Uterus (tissue), 2 donors: ENCODE results near the gene NDUFS2.

ENCODE experiments used
- CTCF ChIP-seq, 4 experiments: fragments of 200-600 bp in 2 of 4; fragments of 450-650 bp in 2 of 4; sonication (generic) in 2 of 4; IDR thresholded peaks; one replicate each; pipeline ENCODE4 v1.5.1; 2016 to 2019; ENCODE audit warnings: antibody characterized with exemption in 4 of 4, mild to moderate bottlenecking in 2 of 4, moderate library complexity in 1 of 4
- POLR2A ChIP-seq, 2 donors: fragments of 450-650 bp; IDR thresholded peaks; one replicate each; pipeline ENCODE4 v1.6.1; 2016; ENCODE audit warnings: antibody characterized with exemption in 2 of 2, mild to moderate bottlenecking in 1 of 2, moderate library complexity in 1 of 2

DNA sequence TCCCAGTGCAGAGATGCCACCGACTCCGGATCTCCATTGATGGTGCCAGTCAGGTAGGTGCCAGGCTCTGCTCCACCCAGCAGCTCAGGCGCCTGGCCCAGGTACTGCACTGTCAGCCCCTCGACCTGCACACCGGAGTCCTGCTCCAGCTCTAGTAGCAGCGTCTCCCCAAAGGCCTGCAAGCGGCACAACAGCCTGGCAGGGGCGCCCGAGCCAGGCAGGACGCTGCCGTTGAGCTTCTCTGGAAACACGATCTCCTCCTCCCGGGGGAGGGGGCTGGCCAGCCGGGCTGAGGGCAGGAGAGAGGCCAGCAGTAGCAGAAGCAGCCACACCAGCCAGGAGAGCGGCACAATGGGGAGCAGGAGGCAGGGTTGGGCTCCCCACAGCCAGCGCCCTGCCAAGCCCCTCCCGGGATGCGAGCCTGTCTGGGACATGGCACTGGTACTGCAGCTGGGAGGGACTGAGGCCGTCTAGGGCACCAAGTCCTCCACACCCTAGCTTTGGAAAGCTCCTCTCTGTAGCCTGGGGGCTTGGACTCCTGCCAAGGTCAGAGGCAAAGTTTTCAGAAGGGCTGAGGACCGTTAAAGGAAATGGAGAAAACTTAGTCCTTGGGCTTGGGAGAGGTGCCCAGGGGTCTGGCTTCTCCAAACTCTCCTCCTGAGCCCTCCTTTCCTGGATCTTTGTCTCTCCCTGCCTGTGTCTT, 3.8 kb upstream of the NDUFS2 start:
- no peak for TF ChIP-seq POLR2A (IDR thresholded peaks at IDR 0.05)
- no peak for TF ChIP-seq CTCF (IDR thresholded peaks at IDR 0.05)
